ENCODE results near the gene TEP1. TPM values are rescaled to one million over a fixed set of nuclear protein-coding genes. Genes with fewer than 3 reads are reported as not detected.

TEP1 gene
- total RNA-seq, 1 experiment from 2014 or later: 15.8 TPM

DNA sequence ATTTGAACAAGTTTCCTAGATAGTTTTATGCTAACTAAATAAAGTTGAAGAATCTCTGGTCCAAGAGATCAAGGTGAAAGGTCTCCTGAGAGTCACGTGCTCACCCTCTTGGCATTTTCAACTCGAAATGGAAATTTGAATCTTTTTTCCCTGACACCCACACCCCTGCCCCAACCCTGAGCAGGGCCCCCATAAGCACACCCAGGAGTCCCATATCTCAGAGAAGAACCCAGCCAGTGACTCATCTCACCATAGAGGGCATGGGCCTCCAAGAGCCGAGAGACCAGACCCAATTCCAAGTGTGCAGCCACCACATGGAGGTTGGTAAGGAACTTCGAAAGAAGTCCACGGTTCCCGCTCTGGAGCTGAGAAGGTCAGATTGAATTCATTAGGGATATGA is 32.6 kb downstream of the TEP1 start:
- Histone ChIP-seq H2BK120ac (ENCODE audit: low read depth, low read length, poor library complexity, severe bottlenecking) (no peak overlapping the region), H4K5ac (ENCODE audit: insufficient read length, low read depth, low read length) (no peak overlapping the region), H3K18ac (ENCODE audit: insufficient read length, low read depth, low read length) (no peak overlapping the region), H4K20me1 (ENCODE audit: control insufficient read depth, insufficient read depth, insufficient read length) (no peaks in the 10 kb centered on the region), H3K27me3 (ENCODE audit: insufficient read depth, low read length) (no peaks in the 10 kb centered on the region), H3K4me2 (ENCODE audit: insufficient read depth, insufficient read length, low read length) (no peak overlapping the region), H3K23ac (ENCODE audit: insufficient read length, low read depth, low read length) (no peak overlapping the region), H3K14ac (ENCODE audit: insufficient read depth, low read length) (no peak overlapping the region), H3T11ph (ENCODE audit: low read length) (no peak overlapping the region), H2BK5ac (ENCODE audit: insufficient read length, low read length) (no peak overlapping the region), H4K8ac (replicated peaks; ENCODE audit: insufficient read length, low read depth, low read length) (no peak overlapping the region), H2AFZ (ENCODE audit: low read length) (no peak overlapping the region), H3K23me2 (ENCODE audit: insufficient read length, low read depth, low read length, poor library complexity, severe bottlenecking) (no peaks in the 10 kb centered on the region), H3K9ac (ENCODE audit: extremely low read depth, insufficient read length, low read length) (no peak overlapping the region), H2BK12ac (ENCODE audit: insufficient read length, low read depth, low read length) (no peak overlapping the region), H2BK15ac (ENCODE audit: low read depth, low read length) (no peak overlapping the region), H3K4me1 (ENCODE audit: insufficient read depth, low read length) (no peaks in the 10 kb centered on the region), H2BK20ac (ENCODE audit: low read depth, low read length, poor library complexity, severe bottlenecking) (no peak overlapping the region), H3K79me1 (ENCODE audit: insufficient read depth, low read depth, low read length, poor library complexity, severe bottlenecking) (no peaks in the 10 kb centered on the region), H3K56ac (ENCODE audit: insufficient read length, low read depth, low read length) (no peak overlapping the region), H3K9me3 (ENCODE audit: control insufficient read depth, low read depth, low read length) (no peaks in the 10 kb centered on the region), H2AK5ac (ENCODE audit: insufficient read length, low read length) (no peak overlapping the region), H3K79me2 (ENCODE audit: insufficient read depth, low read length) (no peaks in the 10 kb centered on the region), H4K91ac (ENCODE audit: insufficient read length, low read depth, low read length) (no peak overlapping the region), H3K4ac (ENCODE audit: low read depth, low read length) (no peak overlapping the region), H3K27ac (ENCODE audit: insufficient read length, low read depth, low read length) (no peak overlapping the region)
- Mint-ChIP-seq H3K4me1 (no peaks in the 10 kb centered on the region), H3K36me3 (ENCODE audit: insufficient read depth in 1 of 3, low read depth in 3 of 3) (peaks cover 26 to 78% (median 63%) of the 10 kb centered on the region in 3 experiments; a peak in 6 of 7 replicates), H3K27me3 (ENCODE audit: low read depth) (no peaks in the 10 kb centered on the region), H3K4me3 (no peak overlapping the region), H3K27ac (peak overlapping the region in 1 of 3 experiments; percentile 59; a peak in 2 of 7 replicates), H3K9me3 (no peaks in the 10 kb centered on the region; a peak in 1 of 5 replicates)
- DNase-seq: no peak
- TF ChIP-seq, protein P1, sequence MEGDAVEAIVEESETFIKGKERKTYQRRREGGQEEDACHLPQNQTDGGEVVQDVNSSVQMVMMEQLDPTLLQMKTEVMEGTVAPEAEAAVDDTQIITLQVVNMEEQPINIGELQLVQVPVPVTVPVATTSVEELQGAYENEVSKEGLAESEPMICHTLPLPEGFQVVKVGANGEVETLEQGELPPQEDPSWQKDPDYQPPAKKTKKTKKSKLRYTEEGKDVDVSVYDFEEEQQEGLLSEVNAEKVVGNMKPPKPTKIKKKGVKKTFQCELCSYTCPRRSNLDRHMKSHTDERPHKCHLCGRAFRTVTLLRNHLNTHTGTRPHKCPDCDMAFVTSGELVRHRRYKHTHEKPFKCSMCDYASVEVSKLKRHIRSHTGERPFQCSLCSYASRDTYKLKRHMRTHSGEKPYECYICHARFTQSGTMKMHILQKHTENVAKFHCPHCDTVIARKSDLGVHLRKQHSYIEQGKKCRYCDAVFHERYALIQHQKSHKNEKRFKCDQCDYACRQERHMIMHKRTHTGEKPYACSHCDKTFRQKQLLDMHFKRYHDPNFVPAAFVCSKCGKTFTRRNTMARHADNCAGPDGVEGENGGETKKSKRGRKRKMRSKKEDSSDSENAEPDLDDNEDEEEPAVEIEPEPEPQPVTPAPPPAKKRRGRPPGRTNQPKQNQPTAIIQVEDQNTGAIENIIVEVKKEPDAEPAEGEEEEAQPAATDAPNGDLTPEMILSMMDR (conservative IDR thresholded peaks at IDR 0.05): no peak
- no CpG with 5 or more reads among the region's 6 CpGs for WGBS (ENCODE audit: extremely low coverage, insufficient read length, low lambda C conversion rate)
